Inflammatory macrophage treated with lipopolysaccharide for 4 hours (primary cell): ENCODE results near the gene PRKCB.

Source experiments
- DNase-seq: peaks from one replicate; pipeline ENCODE4 v3.0.0-alpha.2; 2020

PRKCB gene

GRCh38 chr16:23969468-23970297 is 133.9 kb downstream of the PRKCB start:
- no peak for DNase-seq

- no peak for DNase-seq
These were observed 138.4 kb downstream of the PRKCB start for GRCh38 chr16:23974223-23974622.

GRCh38 chr16:23975293-23975692 is 139.5 kb downstream of the PRKCB start:
- no peak for DNase-seq

- DNase-seq: no peak
These were observed 140.3 kb downstream of the PRKCB start for GRCh38 chr16:23976091-23976490.

GRCh38 chr16:23976524-23976923 is 140.7 kb downstream of the PRKCB start:
- no peak for DNase-seq

- DNase-seq: peak; percentile 15
These were observed 143.7 kb downstream of the PRKCB start for GRCh38 chr16:23979441-23979840.

GRCh38 chr16:23979982-23980381 is 144.2 kb downstream of the PRKCB start:
- no peak for DNase-seq

- DNase-seq: no peak
These were observed 145.9 kb downstream of the PRKCB start for GRCh38 chr16:23981429-23982399.

- no peak for DNase-seq
These were observed 150.7 kb downstream of the PRKCB start for GRCh38 chr16:23986455-23986854.

- no peak for DNase-seq
These were observed 151.7 kb downstream of the PRKCB start for GRCh38 chr16:23987443-23987842.

GRCh38 chr16:23990507-23990906 is 154.7 kb downstream of the PRKCB start:
- no peak for DNase-seq

- DNase-seq: no peak
These were observed 155.3 kb downstream of the PRKCB start for GRCh38 chr16:23991066-23991465.

GRCh38 chr16:23994615-23995014 is 158.8 kb downstream of the PRKCB start:
- no peak for DNase-seq

- no peak for DNase-seq
These were observed 160.6 kb downstream of the PRKCB start for GRCh38 chr16:23996258-23996955.

- DNase-seq: no peak
These were observed 163.0 kb downstream of the PRKCB start for GRCh38 chr16:23998771-23999170.

- peak; percentile 8 for DNase-seq
These were observed 163.9 kb downstream of the PRKCB start for GRCh38 chr16:23999663-24000062.

GRCh38 chr16:24001710-24002109 is 165.9 kb downstream of the PRKCB start:
- DNase-seq: no peak

- DNase-seq: no peak
These were observed 166.8 kb downstream of the PRKCB start for GRCh38 chr16:24002619-24003018.

GRCh38 chr16:24005577-24005976 is 169.8 kb downstream of the PRKCB start:
- DNase-seq: peak; percentile 22

GRCh38 chr16:24007391-24007790 is 171.6 kb downstream of the PRKCB start:
- DNase-seq: no peak

- DNase-seq: no peak
These were observed 172.2 kb downstream of the PRKCB start for GRCh38 chr16:24007934-24008333.

- DNase-seq: peak; percentile 74
These were observed 173.3 kb downstream of the PRKCB start for GRCh38 chr16:24009098-24009497.

GRCh38 chr16:24009955-24010354 is 174.2 kb downstream of the PRKCB start:
- no peak for DNase-seq
